H1 (cell line): Measurements from ENCODE around the gene CASQ2. TPM values are rescaled to one million over a fixed set of nuclear protein-coding genes. Genes with fewer than 3 reads are reported as not detected.

Source experiments
- CTCF ChIA-PET: fragments of 300-600 bp; sonication (Branson Sonifier 250); formaldehyde crosslinking; loops from one replicate; lab custom pipeline; 2021; ENCODE audit not compliant: partially characterized antibody; lab: Charles Lee
- POLR2A ChIA-PET: fragments of 300-600 bp; sonication (Branson Sonifier 250); formaldehyde crosslinking; loops from one replicate; lab custom pipeline; 2021; ENCODE audit warnings: inconsistent platforms; ENCODE audit not compliant: partially characterized antibody; lab: Charles Lee
- DNase-seq, 2 experiments: peaks; one replicate each; pipeline versions ENCODE4 v3.0.0 to v3.0.0-alpha.2; 2010 to 2022; ENCODE audit warnings: low spot score in 2 of 2, low read depth in 1 of 2, mixed read lengths in 1 of 2
- FAIRE-seq: peaks from 2 replicates; lab custom pipeline; 2011; peaks lifted over from hg19 to GRCh38; lab: Jason Lieb, UNC
- H2AFZ ChIP-seq: 2 replicates; pipeline ENCODE4 v1.8.1; 2012; ENCODE audit warnings: low read length, inconsistent platforms
- H2AK5ac ChIP-seq: 2 replicates; pipeline ENCODE4 v1.6.1; 2013; ENCODE audit warnings: low read depth, low read length
- H2BK120ac ChIP-seq: replicated peaks from 2 replicates; pipeline ENCODE3; 2013; ENCODE audit warnings: low read depth, low read length, inconsistent platforms
- H2BK12ac ChIP-seq: 2 replicates; pipeline ENCODE4 v1.6.1; 2013; ENCODE audit warnings: low read depth, low read length
- H2BK15ac ChIP-seq: 2 replicates; pipeline ENCODE4 v1.6.1; 2013; ENCODE audit warnings: low read length
- H2BK20ac ChIP-seq: 2 replicates; pipeline ENCODE4 v1.6.1; 2013; ENCODE audit warnings: low read length
- H2BK5ac ChIP-seq: 2 replicates; pipeline ENCODE4 v1.6.1; 2013; ENCODE audit warnings: low read depth, low read length
- H3K14ac ChIP-seq: 2 replicates; pipeline ENCODE4 v1.6.1; 2013; ENCODE audit warnings: inconsistent platforms; ENCODE audit not compliant: insufficient read length
- H3K18ac ChIP-seq: 2 replicates; pipeline ENCODE4 v1.6.1; 2013; ENCODE audit warnings: low read length; ENCODE audit errors: extremely low read depth
- H3K23ac ChIP-seq: 2 replicates; pipeline ENCODE4 v1.6.1; 2013; ENCODE audit warnings: inconsistent platforms; ENCODE audit not compliant: insufficient read length
- H3K23me2 ChIP-seq: 2 replicates; pipeline ENCODE4 v1.6.1; 2013; ENCODE audit warnings: low read depth, low read length
- H3K27ac ChIP-seq: 2 replicates; pipeline ENCODE4 v1.6.1; 2011; ENCODE audit warnings: low read depth, low read length, inconsistent platforms
- H3K27me3 ChIP-seq, 4 experiments: replicated peaks in 1 of 4; 1 replicate in 1 of 4; 2 replicates in 3 of 4; pipeline versions ENCODE4 v1.6.1 to v1.8.1; 2011 to 2013; ENCODE audit warnings: low read length in 3 of 4, mild to moderate bottlenecking in 3 of 4, inconsistent platforms in 2 of 4, mixed read lengths in 2 of 4, moderate library complexity in 1 of 4; ENCODE audit not compliant: control insufficient read depth in 3 of 4, insufficient read depth in 3 of 4; ENCODE audit errors: extremely low read depth in 1 of 4
- H3K36me3 ChIP-seq, 4 experiments: 2 replicates each; pipeline versions ENCODE4 v1.6.1 to v1.8.1; 2011 to 2013; ENCODE audit warnings: mild to moderate bottlenecking in 4 of 4, low read length in 3 of 4, moderate library complexity in 2 of 4, control low read depth in 1 of 4, inconsistent platforms in 1 of 4; ENCODE audit not compliant: insufficient read depth in 4 of 4, control insufficient read depth in 2 of 4
- H3K4ac ChIP-seq: replicated peaks from 2 replicates; pipeline ENCODE3; 2013; ENCODE audit warnings: low read length, low read depth, mixed read lengths, inconsistent platforms; ENCODE audit not compliant: insufficient read length
- H3K4me1 ChIP-seq, 4 experiments: replicated peaks in 1 of 4; 1 replicate in 1 of 4; 2 replicates in 3 of 4; pipeline versions ENCODE4 v1.6.1 to v1.8.1; 2011 to 2013; ENCODE audit warnings: low read length in 3 of 4, inconsistent platforms in 2 of 4, mixed read lengths in 1 of 4; ENCODE audit not compliant: insufficient read depth in 4 of 4, control insufficient read depth in 3 of 4
- H3K4me2 ChIP-seq, 2 experiments: 2 replicates each; pipeline versions ENCODE4 v1.6.1 to v1.8.1; 2011 to 2013; ENCODE audit warnings: low read depth in 2 of 2, low read length in 2 of 2, control low read depth in 1 of 2, inconsistent platforms in 1 of 2, mild to moderate bottlenecking in 1 of 2; ENCODE audit not compliant: insufficient read depth in 1 of 2
- H3K4me3 ChIP-seq, 4 experiments: fragments of 200-600, 300-600 bp in 1 of 4; sonication (generic), shearing (Covaris generic), sonication (Bioruptor Twin) in 1 of 4; 2 replicates each; pipeline versions ENCODE4 v1.5.1 to v1.8.1; 2011 to 2016; ENCODE audit warnings: low read length in 4 of 4, low read depth in 3 of 4, control low read depth in 2 of 4, inconsistent platforms in 2 of 4, mild to moderate bottlenecking in 2 of 4, mixed read lengths in 1 of 4, moderate library complexity in 1 of 4; ENCODE audit not compliant: insufficient read depth in 2 of 4; ENCODE audit errors: extremely low read depth in 1 of 4
- H3K56ac ChIP-seq: replicated peaks from 2 replicates; pipeline ENCODE3; 2013; ENCODE audit warnings: low read depth, mild to moderate bottlenecking, mixed read lengths, low read length, inconsistent platforms; ENCODE audit not compliant: insufficient read length
- H3K79me1 ChIP-seq: 2 replicates; pipeline ENCODE4 v1.6.1; 2013; ENCODE audit warnings: low read depth, low read length, control low read depth
- H3K79me2 ChIP-seq, 2 experiments: 2 replicates each; pipeline versions ENCODE4 v1.6.1 to v1.8.1; 2012 to 2013; ENCODE audit warnings: low read length in 2 of 2, mild to moderate bottlenecking in 2 of 2, inconsistent platforms in 1 of 2; ENCODE audit not compliant: insufficient read depth in 2 of 2, control insufficient read depth in 1 of 2
- H3K9ac ChIP-seq, 4 experiments: replicated peaks in 1 of 4; 1 replicate in 1 of 4; 2 replicates in 3 of 4; pipeline versions ENCODE4 v1.6.1 to v1.8.1; 2011 to 2013; ENCODE audit warnings: low read depth in 3 of 4, low read length in 3 of 4, control low read depth in 2 of 4, mild to moderate bottlenecking in 2 of 4, moderate library complexity in 2 of 4, inconsistent platforms in 1 of 4; ENCODE audit errors: extremely low read depth in 1 of 4
- H3K9me3 ChIP-seq, 2 experiments: 2 replicates each; pipeline versions ENCODE4 v1.6.1 to v1.8.1; 2012 to 2013; ENCODE audit warnings: mild to moderate bottlenecking in 2 of 2, moderate library complexity in 2 of 2, control low read depth in 1 of 2, inconsistent platforms in 1 of 2, low read depth in 1 of 2, low read length in 1 of 2, mixed read lengths in 1 of 2; ENCODE audit not compliant: insufficient read depth in 2 of 2
- H4K20me1 ChIP-seq, 2 experiments: replicated peaks in 1 of 2; 2 replicates each; pipeline versions ENCODE3 to v1.8.1; 2011 to 2013; ENCODE audit warnings: inconsistent platforms in 2 of 2, low read length in 2 of 2, mild to moderate bottlenecking in 1 of 2; ENCODE audit not compliant: insufficient read depth in 2 of 2, control insufficient read depth in 1 of 2
- H4K5ac ChIP-seq: 2 replicates; pipeline ENCODE4 v1.6.1; 2013; ENCODE audit warnings: low read length, low read depth, mixed read lengths, inconsistent platforms; ENCODE audit not compliant: insufficient read length
- H4K8ac ChIP-seq: 2 replicates; pipeline ENCODE4 v1.8.0; 2013; ENCODE audit warnings: mild to moderate bottlenecking, moderate library complexity, low read length, inconsistent platforms; ENCODE audit not compliant: insufficient read depth; ENCODE audit errors: extremely low read depth
- H4K91ac ChIP-seq: replicated peaks from 2 replicates; pipeline ENCODE3; 2013; ENCODE audit warnings: low read length, mixed read lengths, inconsistent platforms; ENCODE audit not compliant: insufficient read length
- BACH1 ChIP-seq: IDR thresholded peaks from 2 replicates; pipeline ENCODE4 v1.6.1; 2012; ENCODE audit warnings: low read length, improper control_type of control experiment
- CEBPB ChIP-seq: IDR thresholded peaks from 2 replicates; pipeline ENCODE4 v1.6.1; 2012; ENCODE audit warnings: low read depth, low read length
- CHD1 ChIP-seq: IDR thresholded peaks from 2 replicates; pipeline ENCODE4 v1.6.1; 2012; ENCODE audit warnings: low read depth, low read length, improper control_type of control experiment
- CREB1 ChIP-seq: IDR thresholded peaks from 2 replicates; pipeline ENCODE4 v1.6.1; 2012; ENCODE audit warnings: inconsistent platforms
- FOSL1 ChIP-seq: IDR thresholded peaks from 2 replicates; pipeline ENCODE4 v1.6.1; 2011; ENCODE audit warnings: mild to moderate bottlenecking, low read depth, low read length, moderate library complexity; ENCODE audit not compliant: insufficient read depth
- HDAC6 ChIP-seq: IDR thresholded peaks from one replicate; pipeline ENCODE4 v1.7.1; 2012; ENCODE audit warnings: low read depth, mild to moderate bottlenecking, inconsistent platforms, low read length, moderate library complexity
- NRF1 ChIP-seq: IDR thresholded peaks from 2 replicates; pipeline ENCODE4 v1.6.1; 2011; ENCODE audit warnings: mild to moderate bottlenecking, low read depth, low read length, improper control_type of control experiment
- SIX5 ChIP-seq: IDR thresholded peaks from 2 replicates; pipeline ENCODE4 v1.6.1; 2011; ENCODE audit warnings: mild to moderate bottlenecking, low read depth, low read length
- SP1 ChIP-seq: IDR thresholded peaks from 2 replicates; pipeline ENCODE4 v1.6.1; 2011; ENCODE audit warnings: low read depth, low read length
- TAF1 ChIP-seq: IDR thresholded peaks from 2 replicates; pipeline ENCODE4 v1.6.1; 2011; ENCODE audit warnings: mild to moderate bottlenecking, low read depth, low read length
- ZNF274 ChIP-seq: IDR thresholded peaks from 2 replicates; pipeline ENCODE4 v1.7.0; 2012; ENCODE audit warnings: low read length, borderline replicate concordance; ENCODE audit errors: extremely low read depth
- WGBS, 2 experiments: shearing (Covaris generic) in 1 of 2; methylation state at CpG; one replicate each; pipeline versions ENCODE4 v1.1.6 to v1.1.7; 2013 to 2015; ENCODE audit warnings: low lambda C conversion rate in 2 of 2, mixed read lengths in 2 of 2, inconsistent platforms in 1 of 2, low coverage in 1 of 2, missing lambda C conversion rate in 1 of 2; ENCODE audit not compliant: insufficient replicate concordance in 2 of 2, insufficient coverage in 1 of 2, insufficient read length in 1 of 2; ENCODE audit errors: extremely low coverage in 1 of 2, missing lambda C conversion rate in 1 of 2; 5-methylcytosine and 5-hydroxymethylcytosine counted together
- polyA plus RNA-seq, 7 experiments: library from polyadenylated mRNA; depleted of rRNA in 3 of 7; stranded (reverse) in 5 of 7; unstranded in 2 of 7; fragments of >200 nt in 5 of 7; fragments of 200-250 nt in 2 of 7; gene quantifications; 1 replicate in 5 of 7; 2 replicates in 1 of 7; 4 replicates in 1 of 7; pipeline versions ENCODE4 v1.2.1 to v1.2.3, GENCODE V29; 2011 to 2013; ENCODE audit warnings: missing spikeins in 2 of 7, mixed read lengths in 2 of 7
- total RNA-seq: library from RNA; stranded (reverse); fragmentation: NEBNext Ultra II Directional; extraction: Animal tissue kit (Norgen Biotek cat#: 25700); gene quantifications from 2 replicates; pipeline ENCODE4 v1.2.1, GENCODE V29; 2021

Gene CASQ2
- total and polyA plus RNA-seq, 2 of the 8 experiments (the other 6 are each of a cell fraction or from before 2014, with no cell fraction given) = not detected

DNA sequence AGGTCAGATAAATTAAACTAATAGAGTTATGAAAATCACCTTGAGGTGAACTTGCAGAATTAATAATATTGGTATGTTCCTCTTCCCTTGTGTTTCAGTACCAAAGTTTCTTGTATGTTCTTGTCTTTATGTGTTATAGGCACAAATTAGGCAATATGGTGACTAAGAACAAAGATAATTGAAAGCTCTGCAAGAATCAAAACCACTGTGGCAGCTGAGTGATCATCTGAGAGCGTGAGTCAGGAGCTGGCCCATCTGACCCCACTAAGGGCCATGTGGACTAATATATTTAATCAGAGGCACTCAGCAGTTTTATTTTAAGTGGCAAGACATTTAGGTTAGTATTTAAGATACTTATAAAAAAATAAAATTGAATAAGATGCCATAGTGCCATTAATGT lies 12.8 kb upstream of the CASQ2 start:
- Histone ChIP-seq H3K14ac (no peak overlapping the region), H4K91ac (no peak overlapping the region), H3K27ac (no peak overlapping the region), H3K9me3 (no peaks in the 10 kb centered on the region), H2BK12ac (no peak overlapping the region), H4K20me1 (no peaks in the 10 kb centered on the region), H3K9ac (no peak overlapping the region), H4K8ac (no peak overlapping the region), H4K5ac (no peak overlapping the region), H3K4ac (no peak overlapping the region), H2BK120ac (no peak overlapping the region), H3K36me3 (no peaks in the 10 kb centered on the region), H3K79me2 (no peaks in the 10 kb centered on the region), H3K23me2 (no peaks in the 10 kb centered on the region), H2BK15ac (no peak overlapping the region), H2AK5ac (no peak overlapping the region), H3K56ac (no peak overlapping the region), H3K27me3 (no peaks in the 10 kb centered on the region; a peak in 1 of 7 replicates), H2BK5ac (no peak overlapping the region), H2BK20ac (no peak overlapping the region), H3K79me1 (no peaks in the 10 kb centered on the region), H3K23ac (no peak overlapping the region), H2AFZ (no peak overlapping the region), H3K18ac (no peak overlapping the region), H3K4me2 (no peak overlapping the region), H3K4me3 (no peak overlapping the region), H3K4me1 (no peaks in the 10 kb centered on the region)
- no peak for DNase-seq
- no peak for FAIRE-seq
- ChIA-PET POLR2A (no interaction called here), CTCF (interaction anchor here (2.1 to 2.4 kb wide), 2 partner anchors 16 to 200 kb away, joined by 6 to 11 read pairs; no protein-coding TSS in a partner anchor)
- TF ChIP-seq FOSL1 (no peak), ZNF274 (no peak), SIX5 (no peak), CEBPB (no peak), HDAC6 (no peak), BACH1 (no peak), SP1 (no peak), CHD1 (no peak), TAF1 (no peak), CREB1 (no peak), NRF1 (no peak)
- 94% methylated on average over 1 of the region's 1 CpG; no CpG with 5 or more reads in 1 of the 2 experiments for WGBS, 2 experiments
